K562 (cell line): Measurements from ENCODE around the gene IRX1. TPM values are rescaled to one million over a fixed set of nuclear protein-coding genes. Genes with fewer than 3 reads are reported as not detected.
A peak's percentile ranks its signal among the peaks of the same experiment; 100 is the strongest.

Experiments used
- ATAC-seq: fragments of 200-7000 bp; cut with Tn5 transposase; 3 replicates; pipeline ENCODE4 v1.9.1; 2020; ENCODE audit warnings: moderate library complexity
- BruUV-seq: library from RNA; stranded (reverse); fragments of 400-500 nt; replicated peaks from 2 replicates; lab custom pipeline; 2021; lab: Mats Ljungman, UMichigan
- CTCF ChIA-PET: fragments of 300-600 bp; formaldehyde crosslinking; extraction: SDS; loops from one replicate; lab custom pipeline; 2021; ENCODE audit warnings: low intra/inter-chr PET ratio; lab: Yijun Ruan, JAX
- POLR2A ChIA-PET: fragments of 300-600, 350-650 bp; sonication (Branson Sonifier 250); formaldehyde crosslinking; extraction: SDS; loops from one replicate; lab custom pipeline; 2021; ENCODE audit warnings: antibody characterized with exemption, inconsistent platforms; lab: Yijun Ruan, JAX
- DNase-seq, 4 experiments: peaks; one replicate each; pipeline versions ENCODE4 v3.0.0 to v3.0.0-alpha.2; 2011 to 2018; ENCODE audit warnings: low spot score in 3 of 4, mixed read lengths in 3 of 4; ENCODE audit errors: extremely low read depth in 1 of 4
- FAIRE-seq: peaks from 2 replicates; lab custom pipeline; 2011; peaks lifted over from hg19 to GRCh38; lab: Jason Lieb, UNC
- H2AFZ ChIP-seq: 2 replicates; pipeline ENCODE4 v1.6.0; 2011; ENCODE audit warnings: low read depth, low read length, control low read depth, inconsistent platforms
- H3K27ac ChIP-seq: fragments of 200-600 bp; 3 replicates; pipeline ENCODE4 v1.8.0; 2011; ENCODE audit warnings: low read depth, mild to moderate bottlenecking, control low read depth, inconsistent platforms, low read length, moderate library complexity, mixed read lengths; ENCODE audit errors: extremely low read depth
- H3K27me3 ChIP-seq, 2 experiments: fragments of 300-600 bp in 1 of 2; 2 replicates in 1 of 2; 3 replicates in 1 of 2; pipeline versions ENCODE4 v1.6.0 to v1.8.0; 2011; ENCODE audit warnings: inconsistent platforms in 2 of 2, low read length in 2 of 2, mild to moderate bottlenecking in 1 of 2, mixed read lengths in 1 of 2, moderate library complexity in 1 of 2; ENCODE audit not compliant: control insufficient read depth in 2 of 2, insufficient read depth in 2 of 2
- H3K36me3 ChIP-seq: fragments of 300-600 bp; 3 replicates; pipeline ENCODE4 v1.8.0; 2011; ENCODE audit warnings: mild to moderate bottlenecking, low read length, inconsistent platforms; ENCODE audit not compliant: control insufficient read depth, insufficient read depth
- H3K4me1 ChIP-seq, 2 experiments: fragments of 200-600 bp in 1 of 2; replicated peaks in 1 of 2; 2 replicates in 1 of 2; 3 replicates in 1 of 2; pipeline versions ENCODE4 v1.5.1 to v1.8.0; 2011; ENCODE audit warnings: inconsistent platforms in 2 of 2, low read length in 2 of 2, mild to moderate bottlenecking in 1 of 2, mixed read lengths in 1 of 2, moderate library complexity in 1 of 2; ENCODE audit not compliant: control insufficient read depth in 2 of 2, insufficient read depth in 2 of 2
- H3K4me2 ChIP-seq: 2 replicates; pipeline ENCODE4 v1.6.1; 2011; ENCODE audit warnings: low read length, control low read depth, inconsistent platforms, mixed read lengths; ENCODE audit not compliant: insufficient read depth
- H3K4me3 ChIP-seq: fragments of 200-600 bp; sonication (generic), shearing (Covaris generic); 2 replicates; pipeline ENCODE4 v1.5.1; 2016; ENCODE audit warnings: control low read depth, inconsistent platforms
- H3K79me2 ChIP-seq: fragments of 200-600 bp; 3 replicates; pipeline ENCODE4 v1.8.0; 2011; ENCODE audit warnings: low read length, inconsistent platforms; ENCODE audit not compliant: control insufficient read depth, insufficient read depth
- H3K9ac ChIP-seq, 2 experiments: 2 replicates each; pipeline versions ENCODE4 v1.6.0 to v1.6.1; 2011; ENCODE audit warnings: low read depth in 2 of 2, low read length in 2 of 2, control low read depth in 1 of 2, inconsistent platforms in 1 of 2, mild to moderate bottlenecking in 1 of 2, mixed read lengths in 1 of 2; ENCODE audit not compliant: insufficient read depth in 1 of 2
- H3K9me1 ChIP-seq: one replicate; pipeline ENCODE4 v1.6.0; 2011; ENCODE audit warnings: inconsistent platforms, mild to moderate bottlenecking, low read length, moderate library complexity; ENCODE audit not compliant: control insufficient read depth, insufficient read depth
- H3K9me3 ChIP-seq: replicated peaks from 2 replicates; pipeline ENCODE4 v1.5.1; 2011; ENCODE audit warnings: low read depth, low read length, inconsistent platforms; ENCODE audit not compliant: control insufficient read depth, insufficient read depth
- H4K20me1 ChIP-seq: replicated peaks from 2 replicates; pipeline ENCODE4 v1.6.1; 2011; ENCODE audit warnings: low read length, inconsistent platforms, mixed read lengths; ENCODE audit not compliant: control insufficient read depth, insufficient read depth
- KAT7 ChIP-seq: sonication (generic); formaldehyde crosslinking; IDR thresholded peaks from 2 replicates; pipeline ENCODE4 v1.8.0; 2022; ENCODE audit warnings: missing genetic modification reagents, mild to moderate bottlenecking, borderline replicate concordance
- SMARCA4 ChIP-seq: fragments of 450-650 bp; IDR thresholded peaks from 2 replicates; pipeline ENCODE4 v1.6.1; 2016
- WGBS: fragments of 100-300 bp; shearing (Covaris generic); methylation state at CpG from one replicate; pipeline ENCODE4 v1.1.6; 2016; ENCODE audit warnings: low coverage, mixed read lengths; ENCODE audit not compliant: insufficient coverage; ENCODE audit errors: missing lambda C conversion rate; 5-methylcytosine and 5-hydroxymethylcytosine counted together
- in situ Hi-C: fragments of 300-500 bp; cut with MboI; formaldehyde crosslinking; loops from 4 replicates; pipeline ENCODE4 v1.15.0; 2018; ENCODE audit warnings: inconsistent platforms, mixed read lengths
- intact Hi-C: fragments of 100-400 bp; cut with micrococcal nuclease; formaldehyde crosslinking; loops from 2 replicates; pipeline ENCODE4 v1.14.2; 2022
- polyA plus RNA-seq, 8 experiments: library from polyadenylated mRNA; depleted of rRNA in 4 of 8; stranded (reverse) in 5 of 8; unstranded in 3 of 8; fragments of >200 nt; fragmentation: Nextera tagmentation in 2 of 8; fragmentation: Illumina TruSeq in 1 of 8; extraction: Ambion mirVana in 2 of 8; extraction: Trizol in 1 of 8; gene quantifications; 2 replicates each; pipeline versions ENCODE4 v1.2.1 to v1.2.3, GENCODE V29; 2011 to 2014; ENCODE audit warnings: inconsistent platforms in 1 of 8, missing spikeins in 1 of 8
- total RNA-seq, 7 experiments: library from RNA; depleted of rRNA in 6 of 7; stranded (reverse); fragments of >200 nt in 6 of 7; fragmentation: Illumina TruSeq in 2 of 7; extraction: Trizol in 2 of 7; gene quantifications; 2 replicates each; pipeline versions ENCODE4 v1.2.1 to v1.2.3, GENCODE V29; 2011 to 2021; ENCODE audit warnings: low replicate concordance in 1 of 7
- TF ChIP-seq, protein P1 (sequence below), 2 experiments: IDR thresholded peaks; 2 replicates each; pipeline ENCODE4 v1.6.1; 2011; ENCODE audit warnings: borderline replicate concordance in 1 of 2, control low read depth in 1 of 2, low read depth in 1 of 2, low read length in 1 of 2, mild to moderate bottlenecking in 1 of 2, mixed read lengths in 1 of 2, moderate library complexity in 1 of 2; ENCODE audit not compliant: insufficient read depth in 1 of 2, insufficient read length in 1 of 2, poor library complexity in 1 of 2, severe bottlenecking in 1 of 2; ENCODE audit errors: extremely low read depth in 1 of 2

IRX1 gene
- total and polyA plus RNA-seq, 9 of the 15 experiments (the other 6 are each of a cell fraction or from before 2014, with no cell fraction given) = not detected

DNA sequence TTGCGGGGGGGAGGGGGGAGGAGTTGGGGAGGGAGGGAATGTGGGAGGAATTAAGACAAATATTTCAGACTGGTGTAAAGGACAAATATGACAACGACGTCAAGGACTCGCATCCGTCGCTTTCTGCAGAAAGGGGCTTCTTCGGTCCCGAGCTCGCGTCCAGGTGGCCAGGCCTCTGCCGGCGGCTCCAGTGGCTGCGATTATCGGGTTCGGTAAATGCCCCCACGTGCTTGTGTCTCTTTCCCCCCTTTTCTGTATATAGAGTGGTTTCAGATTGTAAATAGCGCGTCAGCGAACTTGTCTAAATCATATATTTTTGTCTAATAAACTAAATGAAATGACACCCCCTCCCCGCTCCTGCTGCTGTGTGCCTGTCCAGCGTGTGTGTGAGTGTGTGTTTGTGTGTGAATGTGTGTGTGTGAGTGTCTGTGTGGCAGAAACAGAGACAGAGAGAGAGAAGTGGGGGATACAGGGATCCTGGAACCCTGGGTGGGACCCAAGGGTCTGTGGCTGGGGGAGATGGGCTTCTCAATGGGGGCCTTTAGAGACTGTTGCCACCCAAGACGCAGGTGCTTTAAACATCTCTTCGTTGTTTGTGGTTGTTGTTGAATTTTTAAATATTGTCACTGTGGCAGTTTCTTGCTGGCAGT lies 5.6 kb downstream of the IRX1 start:
- 0 out of 2 replicates have a peak, but pooled peaks cover 4% of the 10 kb centered on the region for H4K20me1 ChIP-seq
- intact Hi-C loops = no loop called here
- no peak for ATAC-seq
- CTCF ChIA-PET = no interaction called here
- FAIRE-seq = no peak
- no peak for DNase-seq
- no peaks in the 10 kb centered on the region for H3K9me3 ChIP-seq
- 9% methylated on average over 17 of the region's 23 CpGs for WGBS
- H3K4me3 ChIP-seq = no peak overlapping the region
- TF ChIP-seq, protein P1, sequence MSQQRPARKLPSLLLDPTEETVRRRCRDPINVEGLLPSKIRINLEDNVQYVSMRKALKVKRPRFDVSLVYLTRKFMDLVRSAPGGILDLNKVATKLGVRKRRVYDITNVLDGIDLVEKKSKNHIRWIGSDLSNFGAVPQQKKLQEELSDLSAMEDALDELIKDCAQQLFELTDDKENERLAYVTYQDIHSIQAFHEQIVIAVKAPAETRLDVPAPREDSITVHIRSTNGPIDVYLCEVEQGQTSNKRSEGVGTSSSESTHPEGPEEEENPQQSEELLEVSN (IDR thresholded peaks at IDR 0.05; ENCODE audit: borderline replicate concordance in 1 of 2, extremely low read depth in 1 of 2, insufficient read depth in 1 of 2, insufficient read length in 1 of 2, low read depth in 1 of 2, low read length in 1 of 2, poor library complexity in 1 of 2, severe bottlenecking in 1 of 2) = peak in 1 of 2 experiments; percentile 12
- no peak for TF ChIP-seq SMARCA4
- TF ChIP-seq KAT7 (CRISPR knock-in tag) = no peak
- POLR2A ChIA-PET = no interaction called here
- no TSS peak for BruUV-seq
- no peaks in the 10 kb centered on the region for H3K9me1 ChIP-seq
- peaks cover 0 to 22% of the 10 kb centered on the region in 2 experiments; a peak in 2 of 5 replicates for H3K4me1 ChIP-seq
- peaks cover 23 to 83% of the 10 kb centered on the region in 2 experiments; a peak in 4 of 5 replicates for H3K27me3 ChIP-seq
- in situ Hi-C loops = no loop called here
- no peaks in the 10 kb centered on the region for H3K79me2 ChIP-seq
- no peaks in the 10 kb centered on the region for H3K36me3 ChIP-seq
- no peak overlapping the region for H3K9ac ChIP-seq
- no peak overlapping the region for H3K27ac ChIP-seq
- H2AFZ ChIP-seq = no peak overlapping the region
- H3K4me2 ChIP-seq = no peak overlapping the region
